ENCODE data around the gene HRK. TPM values are rescaled to one million over a fixed set of nuclear protein-coding genes. Genes with fewer than 3 reads are reported as not detected.

HRK gene
- total RNA-seq, 2 donors from 2014 or later = not detected

- ATAC-seq = peak; percentile 84 to 88
- peak; percentile 70 to 72 for DNase-seq (ENCODE audit: low spot score in 2 of 2)
- Mint-ChIP-seq H3K27ac (peak within 1 kb of the TSS; percentile 75 to 94), H3K36me3 (peaks cover 10 to 22% of the 10 kb centered on the region in 2 donors), H3K9me3 (peaks cover 0 to 4% of the 10 kb centered on the region in 2 donors)
Observed at GRCh38 chr12:116910645-116911451, 29.6 kb upstream of the HRK start, which contains the start of gene FBXW8. FBXW8 (plus strand) TSS chr12:116910950; CDS start chr12:116911038, 88 bp downstream.

- DNase-seq (ENCODE audit: low spot score in 2 of 2) = no peak
- H3K36me3 Mint-ChIP-seq = peaks cover 10 to 21% of the 10 kb centered on the region in 2 donors
- no peak for ATAC-seq
- H3K27ac Mint-ChIP-seq = peak overlapping the region; percentile 75 to 94
- H3K9me3 Mint-ChIP-seq = peaks cover 0 to 4% of the 10 kb centered on the region in 2 donors
Observed at GRCh38 chr12:116910280-116910644, 29.0 kb upstream of the HRK start.

GRCh38 chr12:116906285-116906684 is 25.0 kb upstream of the HRK start:
- ATAC-seq = no peak
- no peak overlapping the region for H3K27ac Mint-ChIP-seq
- no peak for DNase-seq (ENCODE audit: low spot score in 2 of 2)
- H3K36me3 Mint-ChIP-seq = peaks cover 4 to 5% of the 10 kb centered on the region in 2 donors
- H3K9me3 Mint-ChIP-seq = peaks cover 0 to 4% of the 10 kb centered on the region in 2 donors

GRCh38 chr12:116903818-116904217 is 22.6 kb upstream of the HRK start:
- Mint-ChIP-seq H3K36me3 (no peaks in the 10 kb centered on the region), H3K27ac (peak overlapping the region in 1 of 2 donors; percentile 11), H3K9me3 (no peaks in the 10 kb centered on the region)
- DNase-seq (ENCODE audit: low spot score in 2 of 2) = no peak
- no peak for ATAC-seq

DNA sequence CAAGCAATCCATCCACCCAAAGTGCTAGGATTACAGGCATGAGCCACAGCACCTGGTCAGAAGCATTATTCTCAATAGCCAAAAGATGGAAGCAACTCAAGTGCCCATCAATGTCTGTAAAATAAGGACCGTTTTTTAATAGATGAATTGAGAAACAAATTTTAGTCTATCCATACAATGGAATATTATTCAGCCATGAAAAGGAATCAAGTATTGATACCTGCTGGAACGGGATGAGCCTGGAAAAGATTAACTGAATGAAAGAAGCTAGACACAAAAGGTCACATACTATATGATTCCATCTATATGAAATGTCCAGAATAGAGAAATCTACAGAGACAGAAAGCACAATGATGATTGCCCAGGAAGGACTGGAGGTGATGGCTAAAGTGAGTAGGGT is 20.4 kb upstream of the HRK start:
- ATAC-seq (no peak), DNase-seq (ENCODE audit: low spot score in 2 of 2) (no peak)
- Mint-ChIP-seq H3K36me3 (no peaks in the 10 kb centered on the region), H3K27ac (no peak overlapping the region), H3K9me3 (no peaks in the 10 kb centered on the region)

DNA sequence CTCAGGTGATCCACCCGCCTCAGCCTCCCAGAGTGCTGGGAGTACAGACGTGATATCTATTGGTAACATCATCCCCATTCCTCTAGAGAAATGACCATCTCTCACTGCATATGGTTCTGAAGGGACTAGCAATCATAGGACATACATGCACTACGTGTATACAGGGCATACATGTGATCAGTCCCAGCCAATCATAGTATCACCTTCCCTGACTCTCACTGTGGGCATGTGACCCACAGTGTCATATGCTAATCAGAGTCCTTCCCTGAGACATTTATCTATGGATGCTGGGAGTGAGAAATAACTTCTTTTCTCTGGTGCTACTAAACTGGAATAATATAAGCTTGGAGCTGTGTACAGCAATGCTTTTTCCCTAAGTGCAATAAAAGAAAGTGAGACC is 17.4 kb upstream of the HRK start:
- no peak for DNase-seq (ENCODE audit: low spot score in 2 of 2)
- no peak overlapping the region for H3K27ac Mint-ChIP-seq
- ATAC-seq = no peak
- no peaks in the 10 kb centered on the region for H3K36me3 Mint-ChIP-seq
- H3K9me3 Mint-ChIP-seq = no peaks in the 10 kb centered on the region

- no peak overlapping the region for H3K27ac Mint-ChIP-seq
Observed at GRCh38 chr12:116897476-116897875, 16.2 kb upstream of the HRK start.

DNA sequence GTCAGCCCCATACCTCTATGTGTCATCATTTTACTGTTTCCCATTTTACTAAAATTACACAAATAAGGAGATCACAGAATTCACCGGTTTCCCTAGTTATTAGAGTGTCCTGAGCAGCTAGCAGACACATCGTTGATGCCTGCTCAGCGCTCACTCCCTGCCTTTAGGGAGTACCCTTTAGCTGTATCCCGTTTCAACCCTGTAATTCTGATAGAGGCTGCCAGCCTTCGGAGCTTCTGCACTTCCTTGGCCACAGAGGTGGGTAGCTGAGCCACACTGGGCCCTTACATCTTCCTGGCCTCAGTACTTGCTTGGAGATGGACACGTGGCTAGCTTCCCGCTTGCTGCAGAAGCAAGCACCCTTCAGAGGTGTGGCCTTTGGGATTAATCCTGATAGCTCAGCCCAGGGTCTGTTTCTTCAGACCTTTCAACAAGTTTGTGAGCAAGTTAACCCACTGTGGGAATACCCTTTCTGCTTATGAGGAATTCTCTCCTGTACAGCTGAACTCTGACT is 15.2 kb upstream of the HRK start:
- DNase-seq (ENCODE audit: low spot score in 2 of 2) (no peak), ATAC-seq (no peak)
- no peak overlapping the region for H3K27ac Mint-ChIP-seq
- no peaks in the 10 kb centered on the region for H3K36me3 Mint-ChIP-seq
- no peaks in the 10 kb centered on the region for H3K9me3 Mint-ChIP-seq

More at GRCh38 chr12:116897476-116897875, 16.2 kb upstream of the HRK start:
- DNase-seq (ENCODE audit: low spot score in 2 of 2) = no peak
- H3K36me3 Mint-ChIP-seq = no peaks in the 10 kb centered on the region
- ATAC-seq = no peak
- H3K9me3 Mint-ChIP-seq = no peaks in the 10 kb centered on the region

DNA sequence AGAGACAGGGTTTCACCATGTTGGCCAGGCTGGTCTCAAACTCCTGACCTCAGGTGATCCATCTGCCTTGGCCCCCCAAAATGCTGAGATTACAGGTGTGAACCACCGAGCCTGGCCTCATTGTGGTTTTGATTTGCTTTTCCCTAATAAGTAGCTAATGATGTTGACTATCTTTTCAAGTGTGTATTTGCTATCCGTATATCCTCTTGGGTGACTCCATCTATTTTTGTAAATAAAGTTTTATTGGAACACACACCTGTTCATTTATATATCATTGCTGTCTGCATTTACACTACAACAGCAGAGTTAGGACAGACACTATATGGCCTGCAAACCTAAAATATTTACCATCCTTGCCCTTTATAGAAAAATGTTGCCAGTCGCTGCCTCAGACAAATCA is 13.7 kb upstream of the HRK start:
- Mint-ChIP-seq H3K36me3 (no peaks in the 10 kb centered on the region), H3K9me3 (peaks cover 0 to 9% of the 10 kb centered on the region in 2 donors), H3K27ac (no peak overlapping the region)
- ATAC-seq (no peak), DNase-seq (ENCODE audit: low spot score in 2 of 2) (no peak)

- no peak for DNase-seq (ENCODE audit: low spot score in 2 of 2)
- Mint-ChIP-seq H3K36me3 (no peaks in the 10 kb centered on the region), H3K9me3 (peaks cover 0 to 10% of the 10 kb centered on the region in 2 donors), H3K27ac (no peak overlapping the region)
- ATAC-seq = no peak
Observed at GRCh38 chr12:116892349-116893140, 11.3 kb upstream of the HRK start.

DNA sequence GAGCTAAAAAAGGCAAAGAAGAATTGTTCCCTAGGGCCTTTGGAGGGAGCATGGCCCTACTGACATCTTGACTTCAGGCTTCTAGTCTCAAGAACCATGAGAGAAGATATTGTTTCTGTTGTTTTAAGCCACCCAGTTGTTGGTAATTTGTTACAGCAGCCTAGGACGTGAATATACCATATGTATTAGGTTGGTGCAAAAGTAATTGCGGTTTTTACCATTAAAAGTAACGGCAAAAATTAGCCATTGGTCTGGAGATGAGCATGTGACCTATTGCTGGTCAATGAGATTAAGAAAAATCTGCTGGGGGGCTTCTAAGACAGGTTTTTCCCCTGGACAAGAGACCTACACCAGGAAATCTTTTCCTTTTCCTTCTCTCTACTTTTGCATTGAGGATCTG is 9.8 kb upstream of the HRK start:
- DNase-seq (ENCODE audit: low spot score in 2 of 2) (no peak), ATAC-seq (no peak)
- H3K27ac Mint-ChIP-seq = no peak overlapping the region
- no peaks in the 10 kb centered on the region for H3K36me3 Mint-ChIP-seq
- peaks cover 0 to 10% of the 10 kb centered on the region in 2 donors for H3K9me3 Mint-ChIP-seq

- Mint-ChIP-seq H3K27ac (no peak overlapping the region), H3K9me3 (peaks cover 0 to 10% of the 10 kb centered on the region in 2 donors)
- ATAC-seq = no peak
Observed at GRCh38 chr12:116890330-116890729, 9.1 kb upstream of the HRK start.

GRCh38 chr12:116887897-116888296 is 6.7 kb upstream of the HRK start:
- Mint-ChIP-seq H3K27ac (no peak overlapping the region), H3K36me3 (no peaks in the 10 kb centered on the region), H3K9me3 (peaks cover 0 to 10% of the 10 kb centered on the region in 2 donors)
- DNase-seq (ENCODE audit: low spot score in 2 of 2) (no peak), ATAC-seq (no peak)

More at GRCh38 chr12:116890330-116890729, 9.1 kb upstream of the HRK start:
- no peaks in the 10 kb centered on the region for H3K36me3 Mint-ChIP-seq
- DNase-seq (ENCODE audit: low spot score in 2 of 2) = no peak

DNA sequence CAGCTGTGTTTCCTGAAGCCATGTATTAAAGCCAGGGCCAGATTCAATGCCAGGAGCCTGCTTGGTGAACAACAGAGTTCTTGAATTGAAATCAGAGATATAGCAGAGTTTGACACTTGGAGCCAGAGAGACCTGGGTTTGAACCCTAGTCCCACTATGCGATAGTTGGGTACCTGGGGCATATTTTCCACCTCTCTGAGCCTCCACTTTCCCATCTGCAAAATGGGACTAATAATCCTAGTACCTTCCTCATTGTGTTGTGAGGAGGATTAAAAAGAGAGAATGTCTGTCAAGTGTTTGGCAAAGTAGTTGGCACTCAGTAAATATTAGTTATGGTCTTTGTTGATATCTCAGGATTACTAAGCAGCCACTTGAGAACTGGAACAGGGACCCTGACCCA is 6.0 kb upstream of the HRK start:
- DNase-seq (ENCODE audit: low spot score in 2 of 2) (no peak), ATAC-seq (no peak)
- H3K36me3 Mint-ChIP-seq = no peaks in the 10 kb centered on the region
- no peak overlapping the region for H3K27ac Mint-ChIP-seq
- peaks cover 0 to 10% of the 10 kb centered on the region in 2 donors for H3K9me3 Mint-ChIP-seq

DNA sequence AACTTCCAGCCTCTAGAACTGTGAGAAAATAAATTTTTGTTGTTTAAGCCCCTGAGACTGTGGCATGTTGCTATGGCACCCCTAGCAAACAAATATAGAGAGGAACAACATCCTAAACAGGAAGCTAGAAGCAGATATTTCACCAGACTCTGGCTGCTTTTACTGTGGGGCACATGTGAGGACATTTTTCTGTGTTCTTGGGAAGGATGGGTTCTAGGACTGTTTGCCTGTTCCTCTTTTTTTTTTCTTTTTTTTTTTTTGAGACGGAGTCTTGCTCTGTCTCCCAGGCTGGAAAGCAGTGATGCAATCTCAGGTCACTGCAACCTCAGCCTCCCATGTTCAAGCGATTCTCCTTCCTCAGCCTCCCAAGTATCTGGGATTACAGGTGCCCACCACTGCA is 4.2 kb upstream of the HRK start:
- DNase-seq (ENCODE audit: low spot score in 2 of 2) (no peak), ATAC-seq (no peak)
- peaks cover 0 to 7% of the 10 kb centered on the region in 2 donors for H3K9me3 Mint-ChIP-seq
- no peak overlapping the region for H3K27ac Mint-ChIP-seq
- peaks cover 0 to 8% of the 10 kb centered on the region in 2 donors for H3K36me3 Mint-ChIP-seq

DNA sequence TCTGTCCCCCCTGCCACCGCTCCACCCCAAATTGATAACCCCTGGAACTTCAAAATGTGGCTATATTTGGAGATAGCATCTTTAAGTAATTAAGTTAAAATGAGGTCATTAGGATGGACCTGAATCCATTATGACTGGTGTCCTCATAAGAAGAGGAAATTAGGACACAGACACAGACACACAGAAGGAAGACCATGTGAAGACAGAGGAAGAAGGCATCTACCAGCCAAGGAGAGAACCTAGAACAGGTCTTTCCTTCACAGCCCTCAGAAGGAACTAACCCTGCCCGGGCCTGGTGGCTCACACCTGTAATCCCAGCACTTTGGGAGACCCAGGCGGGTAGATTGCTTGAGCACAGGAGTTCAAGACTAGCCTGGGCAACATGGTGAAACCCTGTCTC is 3.6 kb upstream of the HRK start:
- ATAC-seq (no peak), DNase-seq (ENCODE audit: low spot score in 2 of 2) (no peak)
- Mint-ChIP-seq H3K36me3 (peaks cover 0 to 14% of the 10 kb centered on the region in 2 donors), H3K27ac (no peak overlapping the region), H3K9me3 (peaks cover 0 to under 1% of the 10 kb centered on the region in 2 donors)

GRCh38 chr12:116882742-116883141 is 1.5 kb upstream of the HRK start:
- DNase-seq (ENCODE audit: low spot score in 2 of 2) (no peak), ATAC-seq (peak; percentile 25 to 29)
- peaks cover 0 to 16% of the 10 kb centered on the region in 2 donors for H3K36me3 Mint-ChIP-seq
- no peak overlapping the region for H3K27ac Mint-ChIP-seq
- no peaks in the 10 kb centered on the region for H3K9me3 Mint-ChIP-seq
